Endothelial cell of umbilical vein (primary cell): ENCODE results near the gene RPS16. TPM values are rescaled to one million over a fixed set of nuclear protein-coding genes. Genes with fewer than 3 reads are reported as not detected.

ENCODE experiments used
- BruUV-seq: library from RNA; stranded (reverse); fragments of 400-500 nt; replicated peaks from 2 replicates; lab custom pipeline; 2021; lab: Mats Ljungman, UMichigan
- CTCF ChIA-PET: fragments of 300-600, 350-600 bp; sonication (Branson Sonifier 250); formaldehyde crosslinking; loops from one replicate; lab custom pipeline; 2021; ENCODE audit warnings: antibody characterized with exemption, inconsistent platforms; lab: Charles Lee
- POLR2A ChIA-PET: fragments of 300-600, 350-600 bp; sonication (Branson Sonifier 250); formaldehyde crosslinking; loops from one replicate; lab custom pipeline; 2021; ENCODE audit warnings: antibody characterized with exemption, inconsistent platforms; lab: Charles Lee
- DNase-seq: peaks from one replicate; pipeline ENCODE4 v3.0.0-alpha.2; 2011; ENCODE audit warnings: low read depth, low spot score
- FAIRE-seq: peaks from 2 replicates; lab custom pipeline; 2011; peaks lifted over from hg19 to GRCh38; lab: Jason Lieb, UNC
- H2AFZ ChIP-seq: 2 replicates; pipeline ENCODE4 v1.6.0; 2012; ENCODE audit warnings: low read depth, low read length, control low read depth, inconsistent platforms
- H3K27ac ChIP-seq: 2 replicates; pipeline ENCODE4 v1.5.1; 2011; ENCODE audit warnings: low read depth, mild to moderate bottlenecking, control low read depth, low read length, moderate library complexity; ENCODE audit not compliant: insufficient read depth
- H3K27me3 ChIP-seq, 2 experiments: 2 replicates each; pipeline versions ENCODE4 v1.6.0 to v1.6.1; 2011; ENCODE audit warnings: low read length in 2 of 2, mixed read lengths in 1 of 2; ENCODE audit not compliant: control insufficient read depth in 2 of 2, insufficient read depth in 2 of 2
- H3K36me3 ChIP-seq, 2 experiments: 2 replicates in 1 of 2; 3 replicates in 1 of 2; pipeline ENCODE4 v1.5.1; 2011; ENCODE audit warnings: low read length in 2 of 2, mild to moderate bottlenecking in 1 of 2, moderate library complexity in 1 of 2; ENCODE audit not compliant: control insufficient read depth in 2 of 2, insufficient read depth in 2 of 2; ENCODE audit errors: extremely low read depth in 1 of 2
- H3K4me1 ChIP-seq: 3 replicates; pipeline ENCODE4 v1.5.1; 2011; ENCODE audit warnings: mild to moderate bottlenecking, low read length; ENCODE audit not compliant: control insufficient read depth, insufficient read depth; ENCODE audit errors: extremely low read depth
- H3K4me2 ChIP-seq: 2 replicates; pipeline ENCODE4 v1.6.1; 2011; ENCODE audit warnings: low read length, control low read depth, mixed read lengths; ENCODE audit not compliant: insufficient read depth
- H3K4me3 ChIP-seq, 3 experiments: fragments of 200-600 bp in 1 of 3; sonication (generic), shearing (Covaris generic) in 1 of 3; replicated peaks in 1 of 3; 2 replicates each; pipeline ENCODE4 v1.5.1; 2011 to 2016; ENCODE audit warnings: control low read depth in 3 of 3, low read length in 3 of 3, mild to moderate bottlenecking in 2 of 3, inconsistent platforms in 1 of 3, low read depth in 1 of 3, moderate library complexity in 1 of 3; ENCODE audit not compliant: insufficient read depth in 1 of 3
- H3K79me2 ChIP-seq: 2 replicates; pipeline ENCODE4 v1.6.0; 2012; ENCODE audit warnings: low read length, inconsistent platforms; ENCODE audit not compliant: control insufficient read depth, insufficient read depth
- H3K9ac ChIP-seq: replicated peaks from 2 replicates; pipeline ENCODE3; 2011; ENCODE audit warnings: low read length, control low read depth; ENCODE audit not compliant: insufficient read depth; ENCODE audit errors: extremely low read depth
- H3K9me1 ChIP-seq: replicated peaks from 3 replicates; pipeline ENCODE4 v1.6.0; 2011; ENCODE audit warnings: mild to moderate bottlenecking, low read length; ENCODE audit not compliant: control insufficient read depth, insufficient read depth; ENCODE audit errors: extremely low read depth
- H3K9me3 ChIP-seq: replicated peaks from 2 replicates; pipeline ENCODE4 v1.5.1; 2012; ENCODE audit warnings: low read length, inconsistent platforms; ENCODE audit not compliant: control insufficient read depth, insufficient read depth
- H4K20me1 ChIP-seq: replicated peaks from 2 replicates; pipeline ENCODE3; 2011; ENCODE audit warnings: mild to moderate bottlenecking, low read length; ENCODE audit not compliant: control insufficient read depth, insufficient read depth; ENCODE audit errors: extremely low read depth
- CTCF ChIP-seq, 2 donors: IDR thresholded peaks; 1 replicate in 1 of 2; 2 replicates in 1 of 2; pipeline ENCODE4 v1.5.1; 2011; ENCODE audit warnings: low read length in 2 of 2, mild to moderate bottlenecking in 2 of 2, moderate library complexity in 2 of 2, control low read depth in 1 of 2, inconsistent platforms in 1 of 2, low read depth in 1 of 2; ENCODE audit not compliant: insufficient read depth in 1 of 2; ENCODE audit errors: extremely low read depth in 1 of 2
- EZH2 ChIP-seq: IDR thresholded peaks from 2 replicates; pipeline ENCODE4 v1.6.1; 2012; ENCODE audit warnings: borderline replicate concordance, low read depth, mild to moderate bottlenecking, moderate library complexity, low read length, inconsistent platforms; ENCODE audit not compliant: severe bottlenecking
- FOS ChIP-seq: IDR thresholded peaks from 2 replicates; pipeline ENCODE4 v1.6.1; 2011; ENCODE audit warnings: mild to moderate bottlenecking, low read length, moderate library complexity, borderline replicate concordance; ENCODE audit not compliant: insufficient read depth
- GATA2 ChIP-seq: IDR thresholded peaks from 2 replicates; pipeline ENCODE4 v1.7.0; 2011; ENCODE audit warnings: low read depth, mild to moderate bottlenecking, moderate library complexity, mixed read lengths, low read length; ENCODE audit not compliant: insufficient read length, insufficient read depth
- JUN ChIP-seq: IDR thresholded peaks from 2 replicates; pipeline ENCODE4 v1.6.1; 2011; ENCODE audit warnings: borderline replicate concordance, low read depth; ENCODE audit not compliant: insufficient read length, insufficient read depth
- MAX ChIP-seq: IDR thresholded peaks from 2 replicates; pipeline ENCODE4 v1.6.1; 2011; ENCODE audit not compliant: insufficient read depth, insufficient read length
- MYC ChIP-seq: IDR thresholded peaks from one replicate; pipeline ENCODE4 v1.6.1; 2011; ENCODE audit warnings: mild to moderate bottlenecking, low read depth, low read length
- POLR2A ChIP-seq: IDR thresholded peaks from 2 replicates; pipeline ENCODE4 v1.6.1; 2012; ENCODE audit warnings: low read depth, mild to moderate bottlenecking, control low read depth, low read length
- POLR2AphosphoS5 ChIP-seq: IDR thresholded peaks from 2 replicates; pipeline ENCODE4 v1.6.1; 2012; ENCODE audit warnings: low read depth, mild to moderate bottlenecking, control low read depth, low read length, moderate library complexity; ENCODE audit not compliant: insufficient read depth
- dilution Hi-C: fragments of 300-500 bp; cut with MboI; formaldehyde crosslinking; loops from one replicate; pipeline ENCODE4 v1.15.0; 2019; ENCODE audit warnings: low sequenced_read_pairs; ENCODE audit not compliant: extremely low pct_ligation_motif_present
- intact Hi-C: fragments of 100-400 bp; cut with micrococcal nuclease; formaldehyde crosslinking; loops from one replicate; pipeline ENCODE4 v1.10.0; 2022
- polyA plus RNA-seq, 4 experiments: library from polyadenylated mRNA; depleted of rRNA in 3 of 4; stranded (reverse) in 3 of 4; unstranded in 1 of 4; fragments of >200 nt; gene quantifications; 2 replicates each; pipeline versions ENCODE4 v1.2.1 to v1.2.3, GENCODE V29; 2011 to 2012; ENCODE audit warnings: missing spikeins in 1 of 4
- total RNA-seq: library from RNA; stranded (reverse); gene quantifications from 2 replicates; pipeline ENCODE4 v1.2.3, GENCODE V29; 2021

The RPS16 gene
- total and polyA plus RNA-seq, 2 donors (not counting 3 experiments of a cell fraction or from before 2014, with no cell fraction given) = 1,768 to 5,244 TPM

DNA sequence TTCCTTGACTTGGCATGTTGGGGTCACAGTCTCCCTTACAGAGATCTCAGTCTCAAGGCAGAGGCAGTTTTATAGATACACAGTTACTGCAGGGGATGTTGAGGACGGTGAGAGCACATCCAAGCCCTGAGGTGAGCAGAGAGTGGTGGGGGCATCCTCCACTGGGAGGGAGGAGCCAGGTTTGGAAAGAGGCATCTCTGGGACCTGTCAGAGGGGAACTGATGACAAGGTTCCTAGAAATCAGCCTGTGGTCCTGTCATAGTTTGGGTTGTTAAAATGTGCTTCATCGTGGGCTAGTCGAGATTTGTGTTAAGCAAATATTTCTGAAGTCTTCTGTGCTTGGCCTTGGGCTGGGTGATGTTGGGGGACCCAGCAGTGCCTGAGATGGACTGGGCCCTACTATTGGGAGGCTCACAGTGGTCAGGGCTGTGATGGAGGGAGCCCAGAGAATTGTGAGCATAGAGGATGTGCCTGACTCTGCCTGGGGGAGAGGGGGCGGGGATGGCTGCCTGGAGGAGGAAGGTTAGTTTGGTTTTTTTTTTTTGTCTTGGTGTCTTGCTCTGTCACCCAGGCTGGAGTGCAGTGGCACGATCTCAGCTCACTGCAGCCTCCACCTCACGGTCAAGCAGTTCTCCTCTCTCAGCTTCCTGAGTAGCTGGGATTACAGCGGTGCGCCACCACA, 13.5 kb upstream of the RPS16 start:
- Histone ChIP-seq H3K79me2 (peaks cover 85% of the 10 kb centered on the region), H3K27ac (no peak overlapping the region), H3K9me1 (no peaks in the 10 kb centered on the region), H3K9me3 (no peaks in the 10 kb centered on the region), H3K36me3 (peaks cover 6 to 19% of the 10 kb centered on the region in 2 experiments), H3K9ac (no peak overlapping the region), H2AFZ (no peak overlapping the region), H4K20me1 (no peaks in the 10 kb centered on the region), H3K27me3 (no peaks in the 10 kb centered on the region), H3K4me2 (no peak overlapping the region), H3K4me1 (peaks cover 20% of the 10 kb centered on the region), H3K4me3 (no peak overlapping the region)
- POLR2A ChIA-PET = interaction anchor here (0.7 kb wide), 1 partner anchor 90 kb away, joined by 3 read pairs; no protein-coding TSS in a partner anchor
- no peak for DNase-seq
- BruUV-seq = no TSS peak
- TF ChIP-seq POLR2A (no peak), POLR2AphosphoS5 (no peak), GATA2 (no peak)
- no peak for FAIRE-seq
- CTCF ChIA-PET = no interaction called here
- dilution Hi-C loops (no loop called here), intact Hi-C loops (loop anchor here (10.0 kb wide), 1 partner anchor 86 kb away; the partner anchor contains the start of gene EID2B)

DNA sequence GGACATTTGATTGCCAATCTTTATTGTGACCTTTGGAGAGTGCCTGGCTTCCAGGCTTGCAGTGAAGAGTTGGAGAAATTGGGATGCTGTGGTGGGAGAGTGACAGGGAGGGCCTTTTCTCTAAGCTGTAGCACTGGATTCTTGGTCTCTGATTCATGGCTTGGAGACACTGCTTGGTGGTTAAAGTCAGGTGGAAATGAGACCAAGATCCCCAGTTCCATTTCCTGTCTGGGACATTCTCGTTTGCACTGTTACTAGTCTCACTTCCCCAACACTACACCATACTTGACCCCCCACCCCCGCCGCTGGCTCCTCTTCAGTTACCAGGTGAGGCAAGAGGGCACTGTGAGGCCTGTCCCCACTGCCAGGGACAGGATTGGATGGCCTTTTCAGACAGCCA, 12.5 kb upstream of the RPS16 start:
- H3K27ac ChIP-seq = no peak overlapping the region
- no peak for TF ChIP-seq CTCF (IDR thresholded peaks at IDR 0.05; ENCODE audit: extremely low read depth in 1 of 2, insufficient read depth in 1 of 2, low read depth in 1 of 2, low read length in 2 of 2)
- TF ChIP-seq MAX = no peak
- no peak for TF ChIP-seq EZH2
- no peak for TF ChIP-seq JUN
- TF ChIP-seq POLR2AphosphoS5 = no peak
- no peak for TF ChIP-seq FOS
- TF ChIP-seq GATA2 = no peak
- TF ChIP-seq MYC = no peak
- no peak for TF ChIP-seq POLR2A
- no peak overlapping the region for H3K4me2 ChIP-seq
- peaks cover 82% of the 10 kb centered on the region for H3K79me2 ChIP-seq
- CTCF ChIA-PET = interaction anchor here (1.5 kb wide), 1 partner anchor 12 kb away, joined by 3 read pairs; the partner anchor contains the start of gene RPS16
- no peak for FAIRE-seq
- H3K27me3 ChIP-seq = no peaks in the 10 kb centered on the region
- H3K4me3 ChIP-seq = no peak overlapping the region
- H3K9me3 ChIP-seq = no peaks in the 10 kb centered on the region
- no peak overlapping the region for H3K9ac ChIP-seq
- H3K36me3 ChIP-seq = peaks cover 6 to 17% of the 10 kb centered on the region in 2 experiments
- H3K9me1 ChIP-seq = no peaks in the 10 kb centered on the region
- H3K4me1 ChIP-seq = peaks cover 20% of the 10 kb centered on the region
- POLR2A ChIA-PET = no interaction called here
- H2AFZ ChIP-seq = no peak overlapping the region
- intact Hi-C loops (loop anchor here (10.0 kb wide), 1 partner anchor 87 kb away; the partner anchor contains the start of gene EID2B), dilution Hi-C loops (no loop called here)
- no peak for DNase-seq
- no TSS peak for BruUV-seq
- H4K20me1 ChIP-seq = no peaks in the 10 kb centered on the region
